Endothelial cell (in vitro differentiated cells): Measurements from ENCODE around the gene TTLL9. TPM values are rescaled to one million over a fixed set of nuclear protein-coding genes. Genes with fewer than 3 reads are reported as not detected.
"Not testable (repeated sequence)": the region's sequence is repeated elsewhere in the genome, so short reads cannot be mapped to it uniquely, and the experiment has no call there.

ENCODE experiments used
- DNase-seq: peaks from one replicate; pipeline ENCODE4 v3.0.0; 2021; ENCODE audit warnings: low spot score
- H3K27ac Mint-ChIP-seq: one replicate; pipeline ENCODE4 v1.8.0; 2021; ENCODE audit warnings: mixed read lengths, inconsistent platforms; ENCODE audit not compliant: unreplicated experiment
- H3K27me3 Mint-ChIP-seq: one replicate; pipeline ENCODE4 v1.8.0; 2021; ENCODE audit warnings: mild to moderate bottlenecking, moderate library complexity, mixed read lengths, inconsistent platforms; ENCODE audit not compliant: unreplicated experiment
- H3K36me3 Mint-ChIP-seq: one replicate; pipeline ENCODE4 v1.8.0; 2021; ENCODE audit warnings: mild to moderate bottlenecking, low read depth, mixed read lengths, inconsistent platforms; ENCODE audit not compliant: unreplicated experiment
- H3K4me1 Mint-ChIP-seq: one replicate; pipeline ENCODE4 v1.8.0; 2021; ENCODE audit warnings: mild to moderate bottlenecking, mixed read lengths, inconsistent platforms; ENCODE audit not compliant: unreplicated experiment
- H3K4me3 Mint-ChIP-seq: one replicate; pipeline ENCODE4 v1.8.0; 2021; ENCODE audit warnings: mild to moderate bottlenecking, mixed read lengths, inconsistent platforms; ENCODE audit not compliant: unreplicated experiment
- H3K9me3 Mint-ChIP-seq: one replicate; pipeline ENCODE4 v1.8.0; 2021; ENCODE audit warnings: mixed read lengths, inconsistent platforms; ENCODE audit not compliant: unreplicated experiment
- total RNA-seq: library from RNA; stranded (reverse); fragmentation: NEBNext Ultra II Directional; extraction: Animal tissue kit (Norgen Biotek cat#: 25700); gene quantifications from one replicate; pipeline ENCODE4 v1.2.1, GENCODE V29; 2021; ENCODE audit not compliant: unreplicated experiment
- TF ChIP-seq, protein P1 (sequence below): fragments of 200-600 bp; sonication (generic); IDR thresholded peaks from one replicate; pipeline ENCODE4 v1.5.0; 2021; ENCODE audit warnings: antibody characterized with exemption; ENCODE audit not compliant: unreplicated experiment

The TTLL9 gene
- total RNA-seq, 1 donor from 2014 or later = 0.46 TPM

DNA sequence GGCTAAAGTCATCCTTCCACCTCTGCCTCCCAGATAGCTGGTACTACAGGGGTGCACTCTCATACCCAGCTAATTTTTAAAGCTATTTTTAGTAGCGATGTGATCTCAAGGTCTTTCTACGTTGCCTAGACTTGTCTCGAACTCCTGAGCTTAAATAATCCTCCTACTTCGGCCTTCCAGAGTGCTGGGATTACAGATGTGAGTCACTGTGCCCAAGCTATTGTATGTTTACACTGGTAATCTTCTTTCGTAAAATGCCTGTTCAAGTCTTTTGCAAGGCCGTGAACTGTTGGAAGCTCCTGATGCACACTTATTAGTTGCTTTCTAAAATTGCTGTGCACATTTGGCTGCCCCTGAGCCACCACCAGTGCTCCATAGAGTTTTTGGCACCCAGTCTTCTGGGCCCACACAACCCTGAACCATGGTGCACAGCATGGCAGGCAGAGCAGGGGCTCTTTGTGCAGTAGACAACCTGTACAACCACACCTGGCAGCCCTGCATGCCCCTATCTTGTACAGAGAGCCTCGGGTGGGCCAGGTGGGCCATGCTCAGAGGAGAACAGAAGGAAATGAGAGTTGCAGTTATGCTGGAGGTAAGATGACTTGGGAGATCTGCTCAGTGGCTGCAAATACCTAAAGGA is 48.2 kb downstream of the TTLL9 start:
- Mint-ChIP-seq H3K27me3 (no peaks in the 10 kb centered on the region), H3K27ac (no peak overlapping the region), H3K9me3 (peaks cover 4% of the 10 kb centered on the region), H3K36me3 (no peaks in the 10 kb centered on the region), H3K4me1 (peaks cover 8% of the 10 kb centered on the region), H3K4me3 (no peak overlapping the region)
- DNase-seq = no peak
- TF ChIP-seq, protein P1, sequence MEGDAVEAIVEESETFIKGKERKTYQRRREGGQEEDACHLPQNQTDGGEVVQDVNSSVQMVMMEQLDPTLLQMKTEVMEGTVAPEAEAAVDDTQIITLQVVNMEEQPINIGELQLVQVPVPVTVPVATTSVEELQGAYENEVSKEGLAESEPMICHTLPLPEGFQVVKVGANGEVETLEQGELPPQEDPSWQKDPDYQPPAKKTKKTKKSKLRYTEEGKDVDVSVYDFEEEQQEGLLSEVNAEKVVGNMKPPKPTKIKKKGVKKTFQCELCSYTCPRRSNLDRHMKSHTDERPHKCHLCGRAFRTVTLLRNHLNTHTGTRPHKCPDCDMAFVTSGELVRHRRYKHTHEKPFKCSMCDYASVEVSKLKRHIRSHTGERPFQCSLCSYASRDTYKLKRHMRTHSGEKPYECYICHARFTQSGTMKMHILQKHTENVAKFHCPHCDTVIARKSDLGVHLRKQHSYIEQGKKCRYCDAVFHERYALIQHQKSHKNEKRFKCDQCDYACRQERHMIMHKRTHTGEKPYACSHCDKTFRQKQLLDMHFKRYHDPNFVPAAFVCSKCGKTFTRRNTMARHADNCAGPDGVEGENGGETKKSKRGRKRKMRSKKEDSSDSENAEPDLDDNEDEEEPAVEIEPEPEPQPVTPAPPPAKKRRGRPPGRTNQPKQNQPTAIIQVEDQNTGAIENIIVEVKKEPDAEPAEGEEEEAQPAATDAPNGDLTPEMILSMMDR = no peak

DNA sequence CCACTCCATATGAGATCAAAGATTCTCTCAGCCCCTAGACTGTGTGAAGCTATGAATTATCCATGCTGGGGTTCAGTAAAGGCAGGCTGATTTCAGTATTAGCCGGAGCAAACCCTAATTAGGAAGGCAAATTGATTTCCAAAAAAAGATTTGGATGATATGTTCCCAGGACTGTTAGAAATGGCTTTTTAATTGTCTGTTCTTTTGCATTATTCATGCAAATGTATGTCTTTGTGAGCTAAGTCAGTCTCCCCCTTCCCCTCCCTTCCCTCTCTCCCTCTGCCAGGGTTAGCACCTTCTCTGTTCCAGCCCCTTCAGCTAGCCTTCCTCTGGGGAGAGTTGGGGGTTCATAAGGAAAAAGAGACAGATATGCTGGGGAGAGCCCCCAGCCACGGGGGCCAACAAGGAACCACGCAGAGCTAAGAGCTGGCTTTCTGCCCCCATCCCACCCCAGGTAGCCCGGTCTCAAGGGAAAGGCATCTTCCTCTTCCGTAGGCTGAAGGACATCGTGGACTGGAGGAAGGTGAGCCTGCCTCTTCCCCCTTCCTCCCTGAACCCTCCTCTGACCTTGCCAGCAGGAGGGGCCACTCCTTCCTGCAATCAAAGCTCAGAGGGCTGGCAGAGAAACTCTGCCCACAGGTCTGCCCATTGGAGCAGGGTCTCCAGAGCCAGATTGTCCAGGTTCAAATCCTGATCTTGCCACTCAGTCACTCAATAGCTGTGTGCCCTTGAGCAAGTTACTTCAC is 49.1 kb downstream of the TTLL9 start:
- H3K27ac Mint-ChIP-seq = no peak overlapping the region
- H3K36me3 Mint-ChIP-seq = no peaks in the 10 kb centered on the region
- no peaks in the 10 kb centered on the region for H3K27me3 Mint-ChIP-seq
- DNase-seq = no peak
- H3K9me3 Mint-ChIP-seq = peaks cover 4% of the 10 kb centered on the region
- no peak overlapping the region for H3K4me3 Mint-ChIP-seq
- peaks cover 8% of the 10 kb centered on the region for H3K4me1 Mint-ChIP-seq
- TF ChIP-seq, protein P1 = no peak

DNA sequence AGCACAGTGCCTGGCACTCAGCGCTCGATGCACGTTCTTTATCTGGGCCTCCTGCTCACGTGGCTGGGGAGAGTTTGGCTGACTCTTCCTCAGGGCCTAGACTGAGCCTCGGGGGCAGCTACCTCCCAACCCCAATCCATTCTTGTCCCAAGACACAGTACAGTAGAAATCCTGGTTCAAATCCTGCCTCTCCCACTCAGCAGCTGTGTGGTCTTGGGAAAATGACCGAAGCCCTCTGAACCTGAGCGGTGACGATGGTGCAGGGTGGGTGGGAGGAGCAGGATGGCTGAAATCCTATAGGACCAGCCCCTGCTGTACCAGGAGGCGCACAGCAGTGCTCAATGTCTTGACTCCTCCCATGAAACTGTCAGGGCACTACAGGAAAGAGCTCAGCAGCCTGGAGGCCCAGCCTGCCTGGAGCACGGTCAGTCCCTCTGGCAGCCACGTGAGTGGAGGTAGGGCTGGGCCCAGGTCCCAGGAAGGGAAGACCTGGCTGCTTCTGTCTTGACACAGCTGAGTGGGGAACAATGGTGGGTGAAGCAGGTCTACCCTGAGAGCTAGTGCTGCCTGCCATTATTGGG is 49.9 kb downstream of the TTLL9 start:
- no peak overlapping the region for H3K27ac Mint-ChIP-seq
- no peak for DNase-seq
- H3K4me3 Mint-ChIP-seq = no peak overlapping the region

DNA sequence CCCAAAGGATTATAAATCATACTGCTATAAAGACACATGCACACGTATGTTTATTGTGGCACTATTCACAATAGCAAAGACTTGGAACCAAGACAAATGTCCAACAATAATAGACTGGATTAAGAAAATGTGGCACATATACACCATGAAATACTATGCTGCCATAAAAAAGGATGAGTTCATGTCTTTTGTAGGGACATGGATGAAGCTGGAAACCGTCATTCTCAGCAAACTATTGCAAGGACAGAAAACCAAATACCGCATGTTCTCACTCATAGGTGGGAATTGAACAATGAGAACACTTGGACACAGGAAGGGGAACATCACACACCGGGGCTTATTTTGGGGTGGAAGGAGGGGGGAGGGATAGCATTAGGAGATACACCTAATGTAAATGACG is 51.0 kb downstream of the TTLL9 start:
- not testable (repeated sequence) for H3K9me3 Mint-ChIP-seq, H3K4me3 Mint-ChIP-seq, H3K27me3 Mint-ChIP-seq, H3K36me3 Mint-ChIP-seq, DNase-seq, H3K27ac Mint-ChIP-seq, H3K4me1 Mint-ChIP-seq

More for the DNA sequence above, 49.9 kb downstream of the TTLL9 start:
- H3K9me3 Mint-ChIP-seq = peaks cover 4% of the 10 kb centered on the region
- no peaks in the 10 kb centered on the region for H3K27me3 Mint-ChIP-seq
- peaks cover 8% of the 10 kb centered on the region for H3K4me1 Mint-ChIP-seq
- TF ChIP-seq, protein P1 = no peak
- H3K36me3 Mint-ChIP-seq = no peaks in the 10 kb centered on the region

DNA sequence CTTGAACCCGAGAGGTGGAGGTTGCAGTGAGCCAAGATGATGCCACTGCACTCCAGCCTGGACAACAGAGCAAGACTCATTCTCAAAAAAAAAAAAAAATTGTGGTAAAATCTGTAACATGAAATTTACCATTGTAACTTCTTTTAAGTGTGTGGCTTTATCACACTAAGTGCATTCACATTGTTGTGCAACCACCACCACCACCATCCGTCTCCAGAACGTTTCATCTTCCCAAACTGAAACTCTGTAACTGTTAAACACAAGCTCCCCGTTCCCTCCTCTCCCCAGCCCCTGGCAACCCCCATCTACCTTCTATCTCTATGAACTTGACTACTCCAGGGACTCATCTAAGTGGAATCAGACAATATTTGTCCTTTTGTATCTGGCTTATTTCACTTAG is 51.7 kb downstream of the TTLL9 start:
- H3K4me1 Mint-ChIP-seq = peaks cover 8% of the 10 kb centered on the region

More for the DNA sequence above, 51.7 kb downstream of the TTLL9 start:
- Mint-ChIP-seq H3K36me3 (no peaks in the 10 kb centered on the region), H3K27me3 (no peaks in the 10 kb centered on the region), H3K9me3 (peaks cover 4% of the 10 kb centered on the region), H3K4me3 (no peak overlapping the region), H3K27ac (no peak overlapping the region)
- TF ChIP-seq, protein P1 = no peak
- no peak for DNase-seq
